ENCODE data around the gene PPP6R2.
"Not testable (repeated sequence)": the region's sequence is repeated elsewhere in the genome, so short reads cannot be mapped to it uniquely, and the experiment has no call there.

Gene PPP6R2

DNA sequence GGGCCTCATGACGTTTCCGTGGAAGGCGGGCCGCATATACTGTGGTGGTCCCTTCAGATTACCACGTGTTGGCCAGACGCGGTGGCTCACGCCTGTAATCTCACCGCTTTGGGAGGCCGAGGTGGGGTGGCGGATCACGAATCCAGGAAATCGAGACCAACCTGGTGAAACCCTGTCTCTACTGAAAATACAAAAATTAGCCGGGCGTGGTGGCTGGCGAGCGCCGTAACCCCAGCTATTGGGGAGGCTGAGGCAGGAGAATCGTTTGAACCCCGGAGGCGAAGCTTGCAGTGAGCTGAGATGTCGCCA is 15.5 kb upstream of the PPP6R2 start:
- TF ChIP-seq EZH2phosphoT487 (IDR thresholded peaks at IDR 0.05; ENCODE audit: borderline replicate concordance) = no peak
- TF ChIP-seq, protein P1, sequence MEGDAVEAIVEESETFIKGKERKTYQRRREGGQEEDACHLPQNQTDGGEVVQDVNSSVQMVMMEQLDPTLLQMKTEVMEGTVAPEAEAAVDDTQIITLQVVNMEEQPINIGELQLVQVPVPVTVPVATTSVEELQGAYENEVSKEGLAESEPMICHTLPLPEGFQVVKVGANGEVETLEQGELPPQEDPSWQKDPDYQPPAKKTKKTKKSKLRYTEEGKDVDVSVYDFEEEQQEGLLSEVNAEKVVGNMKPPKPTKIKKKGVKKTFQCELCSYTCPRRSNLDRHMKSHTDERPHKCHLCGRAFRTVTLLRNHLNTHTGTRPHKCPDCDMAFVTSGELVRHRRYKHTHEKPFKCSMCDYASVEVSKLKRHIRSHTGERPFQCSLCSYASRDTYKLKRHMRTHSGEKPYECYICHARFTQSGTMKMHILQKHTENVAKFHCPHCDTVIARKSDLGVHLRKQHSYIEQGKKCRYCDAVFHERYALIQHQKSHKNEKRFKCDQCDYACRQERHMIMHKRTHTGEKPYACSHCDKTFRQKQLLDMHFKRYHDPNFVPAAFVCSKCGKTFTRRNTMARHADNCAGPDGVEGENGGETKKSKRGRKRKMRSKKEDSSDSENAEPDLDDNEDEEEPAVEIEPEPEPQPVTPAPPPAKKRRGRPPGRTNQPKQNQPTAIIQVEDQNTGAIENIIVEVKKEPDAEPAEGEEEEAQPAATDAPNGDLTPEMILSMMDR (conservative IDR thresholded peaks at IDR 0.05; ENCODE audit: low read length) = no peak
- Histone ChIP-seq H3K4me2 (ENCODE audit: low read depth, low read length, poor library complexity, severe bottlenecking) (peak overlapping the region; percentile 81), H3K36me3 (ENCODE audit: insufficient read depth, low read length) (no peaks in the 10 kb centered on the region), H3K4me1 (ENCODE audit: insufficient read depth, low read length, poor library complexity, severe bottlenecking) (peaks cover 7% of the 10 kb centered on the region), H3K9ac (ENCODE audit: low read depth, low read length, poor library complexity, severe bottlenecking) (peak overlapping the region; percentile 96), H4K20me1 (ENCODE audit: insufficient read depth, low read length, poor library complexity, severe bottlenecking) (no peaks in the 10 kb centered on the region), H3K27me3 (ENCODE audit: insufficient read depth, low read length, poor library complexity, severe bottlenecking) (no peaks in the 10 kb centered on the region), H3K4me3 (ENCODE audit: low read length, poor library complexity, severe bottlenecking) (peak overlapping the region; percentile 93), H3K9me3 (ENCODE audit: insufficient read depth, low read depth, low read length) (no peaks in the 10 kb centered on the region), H3K9me2 (replicated peaks; ENCODE audit: low read depth, low read length) (no peaks in the 10 kb centered on the region), H2AFZ (ENCODE audit: low read length) (peak overlapping the region; percentile 94), H3K79me2 (ENCODE audit: insufficient read depth, low read length) (no peaks in the 10 kb centered on the region), H3F3A (ENCODE audit: low read depth) (no peaks in the 10 kb centered on the region)

DNA sequence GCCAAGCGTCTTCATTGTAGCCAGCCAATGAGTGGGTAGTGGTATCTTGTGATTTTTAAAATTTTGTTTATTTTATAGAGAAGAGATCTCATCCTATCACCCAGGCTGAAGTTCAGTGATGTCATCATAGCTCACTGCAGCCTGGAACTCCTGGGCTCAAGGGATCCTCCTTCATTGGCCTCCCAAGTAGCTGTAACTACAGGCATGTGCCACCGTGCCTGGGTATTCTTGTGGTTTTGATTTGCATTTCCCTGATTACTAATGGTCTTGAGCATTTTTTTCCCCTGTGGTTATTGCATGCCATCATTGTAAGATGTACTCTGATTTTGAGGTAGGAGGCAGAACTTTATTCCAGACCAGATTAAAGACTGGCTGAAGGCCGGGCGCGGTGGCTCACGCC is 13.9 kb upstream of the PPP6R2 start:
- Histone ChIP-seq H3K9me2 (replicated peaks; ENCODE audit: low read depth, low read length) (no peaks in the 10 kb centered on the region), H4K20me1 (ENCODE audit: insufficient read depth, low read length, poor library complexity, severe bottlenecking) (no peaks in the 10 kb centered on the region), H3K79me2 (ENCODE audit: insufficient read depth, low read length) (no peaks in the 10 kb centered on the region), H3K4me3 (ENCODE audit: low read length, poor library complexity, severe bottlenecking) (no peak overlapping the region), H2AFZ (ENCODE audit: low read length) (no peak overlapping the region), H3K36me3 (ENCODE audit: insufficient read depth, low read length) (no peaks in the 10 kb centered on the region), H3K4me1 (ENCODE audit: insufficient read depth, low read length, poor library complexity, severe bottlenecking) (peaks cover 7% of the 10 kb centered on the region), H3K9me3 (ENCODE audit: insufficient read depth, low read depth, low read length) (no peaks in the 10 kb centered on the region), H3F3A (ENCODE audit: low read depth) (no peaks in the 10 kb centered on the region), H3K9ac (ENCODE audit: low read depth, low read length, poor library complexity, severe bottlenecking) (no peak overlapping the region), H3K4me2 (ENCODE audit: low read depth, low read length, poor library complexity, severe bottlenecking) (no peak overlapping the region), H3K27me3 (ENCODE audit: insufficient read depth, low read length, poor library complexity, severe bottlenecking) (no peaks in the 10 kb centered on the region)
- TF ChIP-seq, protein P1 (conservative IDR thresholded peaks at IDR 0.05; ENCODE audit: low read length) = no peak
- no peak for TF ChIP-seq EZH2phosphoT487 (IDR thresholded peaks at IDR 0.05; ENCODE audit: borderline replicate concordance)

GRCh38 chr22:50334433-50334832 is 8.7 kb upstream of the PPP6R2 start:
- H3K9me2 ChIP-seq (replicated peaks; ENCODE audit: low read depth, low read length); H3K79me2 ChIP-seq (ENCODE audit: insufficient read depth, low read length); H3K9me3 ChIP-seq (ENCODE audit: insufficient read depth, low read depth, low read length); H4K20me1 ChIP-seq (ENCODE audit: insufficient read depth, low read length, poor library complexity, severe bottlenecking); H2AFZ ChIP-seq (ENCODE audit: low read length); H3K27me3 ChIP-seq (ENCODE audit: insufficient read depth, low read length, poor library complexity, severe bottlenecking); H3K4me2 ChIP-seq (ENCODE audit: low read depth, low read length, poor library complexity, severe bottlenecking); H3K4me3 ChIP-seq (ENCODE audit: low read length, poor library complexity, severe bottlenecking); H3F3A ChIP-seq (ENCODE audit: low read depth); H3K4me1 ChIP-seq (ENCODE audit: insufficient read depth, low read length, poor library complexity, severe bottlenecking); H3K36me3 ChIP-seq (ENCODE audit: insufficient read depth, low read length); H3K9ac ChIP-seq (ENCODE audit: low read depth, low read length, poor library complexity, severe bottlenecking): not testable (repeated sequence)

- Histone ChIP-seq H3K9me2 (replicated peaks; ENCODE audit: low read depth, low read length) (no peaks in the 10 kb centered on the region), H2AFZ (ENCODE audit: low read length) (no peak overlapping the region), H3K4me2 (ENCODE audit: low read depth, low read length, poor library complexity, severe bottlenecking) (no peak overlapping the region), H3K9ac (ENCODE audit: low read depth, low read length, poor library complexity, severe bottlenecking) (no peak overlapping the region), H3K36me3 (ENCODE audit: insufficient read depth, low read length) (no peaks in the 10 kb centered on the region), H3K9me3 (ENCODE audit: insufficient read depth, low read depth, low read length) (no peaks in the 10 kb centered on the region), H3K4me1 (ENCODE audit: insufficient read depth, low read length, poor library complexity, severe bottlenecking) (peaks cover 1% of the 10 kb centered on the region), H3F3A (ENCODE audit: low read depth) (peaks cover 7% of the 10 kb centered on the region; the same call in 1 of the 2 replicates), H3K27me3 (ENCODE audit: insufficient read depth, low read length, poor library complexity, severe bottlenecking) (no peaks in the 10 kb centered on the region), H3K4me3 (ENCODE audit: low read length, poor library complexity, severe bottlenecking) (no peak overlapping the region), H3K79me2 (ENCODE audit: insufficient read depth, low read length) (no peaks in the 10 kb centered on the region), H4K20me1 (ENCODE audit: insufficient read depth, low read length, poor library complexity, severe bottlenecking) (no peaks in the 10 kb centered on the region)
- TF ChIP-seq EZH2phosphoT487 (IDR thresholded peaks at IDR 0.05; ENCODE audit: borderline replicate concordance) = no peak
- TF ChIP-seq, protein P1 (conservative IDR thresholded peaks at IDR 0.05; ENCODE audit: low read length) = no peak
Measured at GRCh38 chr22:50337262-50338041, 5.7 kb upstream of the PPP6R2 start.

Data from Loucy (cell line).